ENCODE data around the gene NDC80. TPM values are rescaled to one million over a fixed set of nuclear protein-coding genes. Genes with fewer than 3 reads are reported as not detected.

The NDC80 gene
- total RNA-seq, 4 donors from 2014 or later: 0.63 to 3.7 (median 1.4) TPM

GRCh38 chr18:2545155-2545554 lies 26.2 kb upstream of the NDC80 start:
- H3K9me3 ChIP-seq: no peaks in the 10 kb centered on the region
- WGBS, 2 donors: 76 to 84% methylated on average over 2 of the region's 2 CpGs
- TF ChIP-seq, protein P1, sequence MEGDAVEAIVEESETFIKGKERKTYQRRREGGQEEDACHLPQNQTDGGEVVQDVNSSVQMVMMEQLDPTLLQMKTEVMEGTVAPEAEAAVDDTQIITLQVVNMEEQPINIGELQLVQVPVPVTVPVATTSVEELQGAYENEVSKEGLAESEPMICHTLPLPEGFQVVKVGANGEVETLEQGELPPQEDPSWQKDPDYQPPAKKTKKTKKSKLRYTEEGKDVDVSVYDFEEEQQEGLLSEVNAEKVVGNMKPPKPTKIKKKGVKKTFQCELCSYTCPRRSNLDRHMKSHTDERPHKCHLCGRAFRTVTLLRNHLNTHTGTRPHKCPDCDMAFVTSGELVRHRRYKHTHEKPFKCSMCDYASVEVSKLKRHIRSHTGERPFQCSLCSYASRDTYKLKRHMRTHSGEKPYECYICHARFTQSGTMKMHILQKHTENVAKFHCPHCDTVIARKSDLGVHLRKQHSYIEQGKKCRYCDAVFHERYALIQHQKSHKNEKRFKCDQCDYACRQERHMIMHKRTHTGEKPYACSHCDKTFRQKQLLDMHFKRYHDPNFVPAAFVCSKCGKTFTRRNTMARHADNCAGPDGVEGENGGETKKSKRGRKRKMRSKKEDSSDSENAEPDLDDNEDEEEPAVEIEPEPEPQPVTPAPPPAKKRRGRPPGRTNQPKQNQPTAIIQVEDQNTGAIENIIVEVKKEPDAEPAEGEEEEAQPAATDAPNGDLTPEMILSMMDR (IDR thresholded peaks at IDR 0.05): no peak
- TF ChIP-seq EP300 (IDR thresholded peaks at IDR 0.05) (no peak), POLR2A (IDR thresholded peaks at IDR 0.05) (no peak)
- no peaks in the 10 kb centered on the region for H3K27me3 ChIP-seq
- no peak overlapping the region for H3K27ac ChIP-seq
- peaks cover 0 to 5% (median 0%) of the 10 kb centered on the region in 4 donors for H3K4me1 ChIP-seq
- no peak for DNase-seq (ENCODE audit: low spot score in 2 of 2)
- H3K36me3 ChIP-seq: peaks cover 0 to 25% (median 0%) of the 10 kb centered on the region in 3 donors
- no peak overlapping the region for H3K4me3 ChIP-seq

DNA sequence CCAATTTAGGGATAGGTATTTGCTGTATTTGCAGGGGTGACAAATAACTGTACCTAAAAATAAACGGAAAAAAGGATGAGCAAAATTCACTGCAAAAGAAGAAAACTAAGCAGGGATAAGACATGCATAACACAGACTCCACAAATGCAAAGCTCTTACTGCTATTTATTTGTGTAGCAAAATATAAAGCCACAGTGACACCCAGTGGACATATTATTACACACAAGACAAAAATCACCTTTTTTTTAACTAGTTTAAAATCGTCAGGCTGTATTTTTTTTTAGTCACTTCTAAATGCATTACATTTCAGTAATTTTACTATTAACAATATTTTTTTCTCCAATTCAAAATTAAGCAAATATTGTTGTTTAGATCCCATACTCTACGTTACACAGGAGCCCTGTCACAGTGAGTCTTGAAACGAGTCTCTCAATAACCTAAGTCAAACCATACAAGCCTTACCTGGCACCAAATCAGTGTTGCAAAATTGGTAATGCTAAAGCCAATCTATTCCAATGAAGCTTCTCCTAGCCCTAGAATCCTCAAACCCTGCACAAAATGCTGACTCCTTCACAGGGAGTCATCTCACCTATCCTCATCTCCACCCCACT lies 23.8 kb upstream of the NDC80 start:
- WGBS, 2 donors: 50 to 53% methylated on average over 4 of the region's 4 CpGs
- Histone ChIP-seq H3K27me3 (no peaks in the 10 kb centered on the region), H3K9me3 (no peaks in the 10 kb centered on the region), H3K4me1 (peaks cover 0 to 5% (median 0%) of the 10 kb centered on the region in 4 donors), H3K27ac (no peak overlapping the region), H3K36me3 (peaks cover 0 to 43% (median 0%) of the 10 kb centered on the region in 3 donors), H3K4me3 (no peak overlapping the region)
- TF ChIP-seq, protein P1 (IDR thresholded peaks at IDR 0.05): peak; percentile 38 to 71 (median 56)
- no peak for TF ChIP-seq EP300 (IDR thresholded peaks at IDR 0.05)
- peak in 1 of 2 donors; percentile 14 for DNase-seq (ENCODE audit: low spot score in 2 of 2)

GRCh38 chr18:2549462-2549861 lies 21.9 kb upstream of the NDC80 start:
- no peak overlapping the region for H3K27ac ChIP-seq
- WGBS, 2 donors: 94 to 96% methylated on average over 2 of the region's 2 CpGs
- H3K9me3 ChIP-seq: no peaks in the 10 kb centered on the region
- DNase-seq (ENCODE audit: low spot score in 2 of 2): no peak
- H3K27me3 ChIP-seq: no peaks in the 10 kb centered on the region
- peaks cover 0 to 5% (median 0%) of the 10 kb centered on the region in 4 donors for H3K4me1 ChIP-seq
- H3K4me3 ChIP-seq: no peak overlapping the region
- peaks cover 0 to 43% (median 0%) of the 10 kb centered on the region in 3 donors for H3K36me3 ChIP-seq
- no peak for TF ChIP-seq EP300 (IDR thresholded peaks at IDR 0.05)
- TF ChIP-seq, protein P1 (IDR thresholded peaks at IDR 0.05): no peak
- no peak for TF ChIP-seq POLR2A (IDR thresholded peaks at IDR 0.05)

GRCh38 chr18:2551425-2551824 lies 19.9 kb upstream of the NDC80 start:
- Histone ChIP-seq H3K27ac (no peak overlapping the region), H3K27me3 (no peaks in the 10 kb centered on the region), H3K9me3 (no peaks in the 10 kb centered on the region), H3K4me1 (peaks cover 0 to 5% (median 0%) of the 10 kb centered on the region in 4 donors), H3K4me3 (no peak overlapping the region), H3K36me3 (peaks cover 0 to 34% (median 0%) of the 10 kb centered on the region in 3 donors)
- 75 to 97% methylated on average over 3 of the region's 3 CpGs for WGBS, 2 donors
- DNase-seq (ENCODE audit: low spot score in 2 of 2): no peak
- TF ChIP-seq, protein P1 (IDR thresholded peaks at IDR 0.05): no peak
- TF ChIP-seq EP300 (IDR thresholded peaks at IDR 0.05) (no peak), POLR2A (IDR thresholded peaks at IDR 0.05) (no peak)

- no peak for DNase-seq (ENCODE audit: low spot score in 2 of 2)
- WGBS, 2 donors: 82 to 84% methylated on average over 4 of the region's 4 CpGs
- TF ChIP-seq, protein P1 (IDR thresholded peaks at IDR 0.05): no peak
- no peak for TF ChIP-seq EP300 (IDR thresholded peaks at IDR 0.05)
- TF ChIP-seq POLR2A (IDR thresholded peaks at IDR 0.05): no peak
Observed at GRCh38 chr18:2554696-2555095, 16.7 kb upstream of the NDC80 start.

More at GRCh38 chr18:2554696-2555095, 16.7 kb upstream of the NDC80 start:
- Histone ChIP-seq H3K9me3 (no peaks in the 10 kb centered on the region), H3K27ac (no peak overlapping the region), H3K4me3 (no peak overlapping the region), H3K27me3 (no peaks in the 10 kb centered on the region), H3K36me3 (peaks cover 0 to 20% (median 0%) of the 10 kb centered on the region in 3 donors), H3K4me1 (no peaks in the 10 kb centered on the region)
